H1 (cell line): ENCODE data around the gene GAST.

ENCODE experiments used
- CBX5 ChIP-seq: fragments of 300-800, 300-1000 bp; sonication (generic); IDR thresholded peaks from 2 replicates; pipeline ENCODE4 v1.7.1; 2016; ENCODE audit warnings: antibody characterized with exemption, low read length, low read depth
- CTCF ChIP-seq, 3 experiments: IDR thresholded peaks; 1 replicate in 2 of 3; 2 replicates in 1 of 3; pipeline versions ENCODE4 v1.5.1 to v1.6.1; 2011; ENCODE audit warnings: low read length in 3 of 3, mild to moderate bottlenecking in 3 of 3, inconsistent platforms in 2 of 3, low read depth in 1 of 3, moderate library complexity in 1 of 3; ENCODE audit not compliant: insufficient read depth in 1 of 3; ENCODE audit errors: control extremely low read depth in 1 of 3
- EP300 ChIP-seq, 2 experiments: IDR thresholded peaks; 1 replicate in 1 of 2; 2 replicates in 1 of 2; pipeline ENCODE4 v1.6.1; 2011 to 2012; ENCODE audit warnings: low read depth in 2 of 2, low read length in 2 of 2, mild to moderate bottlenecking in 2 of 2, borderline replicate concordance in 1 of 2, inconsistent platforms in 1 of 2, moderate library complexity in 1 of 2
- EZH2 ChIP-seq: fragments of 200-600 bp; sonication (generic); IDR thresholded peaks from 2 replicates; pipeline ENCODE4 v1.7.1; 2012; ENCODE audit warnings: low read depth, mild to moderate bottlenecking, moderate library complexity, low read length, inconsistent platforms; ENCODE audit not compliant: severe bottlenecking
- GTF2F1 ChIP-seq: IDR thresholded peaks from 2 replicates; pipeline ENCODE4 v1.6.1; 2012; ENCODE audit warnings: low read depth, low read length, improper control_type of control experiment, borderline replicate concordance
- HDAC6 ChIP-seq: IDR thresholded peaks from one replicate; pipeline ENCODE4 v1.7.1; 2012; ENCODE audit warnings: low read depth, mild to moderate bottlenecking, inconsistent platforms, low read length, moderate library complexity
- JUN ChIP-seq: IDR thresholded peaks from 2 replicates; pipeline ENCODE4 v1.6.1; 2011; ENCODE audit warnings: low read depth, mild to moderate bottlenecking, improper control_type of control experiment, low read length
- JUND ChIP-seq: IDR thresholded peaks from 2 replicates; pipeline ENCODE4 v1.6.1; 2011; ENCODE audit warnings: mild to moderate bottlenecking, improper control_type of control experiment, low read length
- KDM1A ChIP-seq: fragments of 200-600, 300-600 bp; sonication (generic); IDR thresholded peaks from 2 replicates; pipeline ENCODE4 v1.7.1; 2016; ENCODE audit warnings: mild to moderate bottlenecking, low read length, borderline replicate concordance
- RFX5 ChIP-seq: IDR thresholded peaks from 2 replicates; pipeline ENCODE4 v1.6.1; 2011; ENCODE audit warnings: low read depth, low read length, improper control_type of control experiment, borderline replicate concordance
- SIRT6 ChIP-seq: IDR thresholded peaks from one replicate; pipeline ENCODE4 v1.7.1; 2012; ENCODE audit warnings: low read length, inconsistent platforms
- TBP ChIP-seq: IDR thresholded peaks from 2 replicates; pipeline ENCODE4 v1.6.1; 2011; ENCODE audit warnings: low read depth, low read length, improper control_type of control experiment
- USF2 ChIP-seq: IDR thresholded peaks from 2 replicates; pipeline ENCODE4 v1.6.1; 2011; ENCODE audit warnings: low read length, improper control_type of control experiment

- no peak for TF ChIP-seq EP300 (IDR thresholded peaks at IDR 0.05; ENCODE audit: borderline replicate concordance in 1 of 2, low read depth in 2 of 2, low read length in 2 of 2)
- no peak for TF ChIP-seq SIRT6
- no peak for TF ChIP-seq EZH2
- no peak for TF ChIP-seq CTCF (IDR thresholded peaks at IDR 0.05; ENCODE audit: control extremely low read depth in 1 of 3, insufficient read depth in 1 of 3, low read depth in 1 of 3, low read length in 3 of 3)
- TF ChIP-seq RFX5 = no peak
- TF ChIP-seq TBP = no peak
- TF ChIP-seq JUND = no peak
- TF ChIP-seq GTF2F1 = no peak
- no peak for TF ChIP-seq JUN
- no peak for TF ChIP-seq HDAC6
- TF ChIP-seq CBX5 = no peak
- TF ChIP-seq KDM1A = no peak
- no peak for TF ChIP-seq USF2
Observed at GRCh38 chr17:41697122-41697962, 14.8 kb upstream of the GAST start.
